ENCODE data around the gene FADS6. TPM values are rescaled to one million over a fixed set of nuclear protein-coding genes. Genes with fewer than 3 reads are reported as not detected.

The FADS6 gene
- total and polyA plus RNA-seq, 10 of the 15 experiments (the other 5 are each of a cell fraction or from before 2014, with no cell fraction given): not detected

- TF ChIP-seq ZNF687 (IDR thresholded peaks at IDR 0.05): no peak
These were observed 33.8 kb downstream of the FADS6 start, which contains the start of gene GRIN2C (continued) for GRCh38 chr17:74859459-74860228.

- ChIA-PET RAD21 (ENCODE audit: unreplicated experiment) (no interaction called here), SMC1A (ENCODE audit: uncharacterized antibody, unreplicated experiment) (interaction anchor here (0.6 to 1.5 kb wide), 2 partner anchors 11 to 68 kb away, joined by 3 to 7 read pairs; no protein-coding TSS in a partner anchor), CTCF (interaction anchor here (0.9 to 3.4 kb wide), 3 partner anchors 67 to 117 kb away, joined by 3 to 14 read pairs (median 6); no protein-coding TSS in a partner anchor), POLR2A (interaction anchor here (0.7 to 1.4 kb wide), 2 partner anchors 68 to 106 kb away, joined by 3 to 6 read pairs; no protein-coding TSS in a partner anchor)
- FAIRE-seq (no peak), ATAC-seq (no peak), DNase-seq (ENCODE audit: low read depth, low spot score) (no peak)
- WGBS (ENCODE audit: insufficient coverage, insufficient replicate concordance, low lambda C conversion rate, missing lambda C conversion rate): 56% methylated on average over 12 of the region's 12 CpGs
- no peak overlapping the region for H2AFZ ChIP-seq (ENCODE audit: control insufficient read depth, low read depth, low read length)
- BruUV-seq (replicated peaks): no TSS peak
- intact Hi-C loops (cut with micrococcal nuclease; ENCODE audit: unreplicated experiment): no loop called here
- H3K27ac ChIP-seq (ENCODE audit: control insufficient read depth, insufficient read depth): no peak overlapping the region
- H3K9me3 ChIP-seq (replicated peaks; ENCODE audit: control insufficient read depth, insufficient read depth, low read length): no peaks in the 10 kb centered on the region
- H3K4me1 ChIP-seq (ENCODE audit: control insufficient read depth, insufficient read depth, low read length): no peaks in the 10 kb centered on the region
- H3K4me2 ChIP-seq (ENCODE audit: control insufficient read depth, insufficient read depth): no peak overlapping the region
- no peak overlapping the region for H3K9ac ChIP-seq (ENCODE audit: control insufficient read depth, insufficient read depth, low read length)
- H4K20me1 ChIP-seq (ENCODE audit: control insufficient read depth, insufficient read depth): no peaks in the 10 kb centered on the region
- no peaks in the 10 kb centered on the region for H3K36me3 ChIP-seq (ENCODE audit: control insufficient read depth in 2 of 2, insufficient read depth in 2 of 2, low read length in 1 of 2)
- no peak overlapping the region for H3K4me3 ChIP-seq
- in situ Hi-C loops (cut with MboI): loop anchor here (5.0 kb wide), 1 partner anchor 67 kb away; no protein-coding TSS in a partner anchor
- H3K79me2 ChIP-seq (ENCODE audit: control insufficient read depth, insufficient read depth, low read length): no peaks in the 10 kb centered on the region
- H3K27me3 ChIP-seq (replicated peaks in 1 of 2; ENCODE audit: control insufficient read depth in 2 of 2, insufficient read depth in 2 of 2, low read length in 1 of 2): peaks cover 12 to 14% of the 10 kb centered on the region in 2 experiments
- no peak for TF ChIP-seq CUX1 (IDR thresholded peaks at IDR 0.05; ENCODE audit: insufficient replicate concordance, low read depth, low read length)
- no peak for TF ChIP-seq NR2C2 (IDR thresholded peaks at IDR 0.05; ENCODE audit: borderline replicate concordance, control insufficient read depth, insufficient read length, low read depth)
- no peak for TF ChIP-seq USF2 (IDR thresholded peaks at IDR 0.05; ENCODE audit: borderline replicate concordance, low read depth, low read length)
- TF ChIP-seq HCFC1 (IDR thresholded peaks at IDR 0.05; ENCODE audit: low read length): no peak
- no peak for TF ChIP-seq FOXK2 (IDR thresholded peaks at IDR 0.05)
- TF ChIP-seq STAT3 (IDR thresholded peaks at IDR 0.05; ENCODE audit: low read depth, low read length): no peak
- TF ChIP-seq SMC3 (IDR thresholded peaks at IDR 0.05; ENCODE audit: borderline replicate concordance, low read length): no peak
These were observed 34.6 kb downstream of the FADS6 start for GRCh38 chr17:74858672-74859458.

Measured in GM12878 (cell line).